ENCODE data around the gene MEMO1.

The MEMO1 gene

DNA sequence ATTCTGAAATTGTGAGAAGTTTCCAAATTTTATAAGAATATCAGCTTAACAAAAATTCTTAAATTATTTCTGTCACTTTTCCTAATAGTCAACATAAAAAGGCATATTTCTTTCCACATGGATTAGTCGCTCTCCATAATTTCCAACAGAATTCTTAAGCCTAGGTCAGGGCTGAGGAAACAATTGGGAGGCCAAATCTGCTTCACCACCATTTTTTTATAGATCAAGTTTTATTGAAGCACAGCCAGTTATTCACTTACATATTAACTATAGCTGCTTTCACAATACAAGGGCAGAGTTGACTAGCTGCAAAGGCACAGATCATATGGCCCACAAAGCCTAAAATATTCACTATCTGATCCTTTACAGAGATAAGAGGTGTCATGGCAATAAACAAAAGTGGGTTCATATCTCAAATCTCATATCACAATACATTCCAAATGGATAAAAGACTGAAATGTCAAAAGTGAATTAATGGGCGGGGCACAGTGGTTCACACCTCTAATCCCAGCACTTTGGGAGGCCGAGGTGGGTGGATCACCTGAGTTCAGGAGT lies 18.7 kb downstream of the MEMO1 start:
- H3K27ac ChIP-seq = no peak overlapping the region
- no peak for DNase-seq (ENCODE audit: low spot score)
- no peak overlapping the region for H3K4me3 ChIP-seq
- no peak for TF ChIP-seq CTCF (IDR thresholded peaks at IDR 0.05)

DNA sequence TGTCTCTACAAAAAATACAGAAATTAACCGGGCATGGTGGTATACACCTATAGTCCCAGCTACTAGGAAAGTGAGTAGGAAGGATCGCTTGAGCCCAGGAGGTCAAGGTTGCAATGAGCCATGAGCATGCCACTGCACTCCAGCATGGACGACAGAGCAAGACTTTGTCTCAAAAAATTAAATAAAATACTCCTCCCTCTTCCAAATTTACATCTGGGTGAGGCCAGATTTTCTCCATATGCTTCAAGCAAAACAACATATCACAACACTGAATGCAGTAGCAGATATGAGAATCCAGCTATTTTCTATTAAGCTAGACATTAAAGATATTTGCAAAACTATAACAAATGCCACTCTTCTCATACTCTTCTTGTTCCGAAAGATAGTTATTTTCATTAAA lies 20.9 kb downstream of the MEMO1 start:
- no peak for TF ChIP-seq CTCF (IDR thresholded peaks at IDR 0.05)

GRCh38 chr2:31987454-31988220 lies 23.2 kb downstream of the MEMO1 start:
- no peak for TF ChIP-seq CTCF (IDR thresholded peaks at IDR 0.05)
- Histone ChIP-seq H3K27ac (no peak overlapping the region), H3K4me3 (no peak overlapping the region)
- no peak for DNase-seq (ENCODE audit: low spot score)

More for the DNA sequence above, 20.9 kb downstream of the MEMO1 start:
- DNase-seq (ENCODE audit: low spot score) = no peak
- Histone ChIP-seq H3K27ac (no peak overlapping the region), H3K4me3 (no peak overlapping the region)

DNA sequence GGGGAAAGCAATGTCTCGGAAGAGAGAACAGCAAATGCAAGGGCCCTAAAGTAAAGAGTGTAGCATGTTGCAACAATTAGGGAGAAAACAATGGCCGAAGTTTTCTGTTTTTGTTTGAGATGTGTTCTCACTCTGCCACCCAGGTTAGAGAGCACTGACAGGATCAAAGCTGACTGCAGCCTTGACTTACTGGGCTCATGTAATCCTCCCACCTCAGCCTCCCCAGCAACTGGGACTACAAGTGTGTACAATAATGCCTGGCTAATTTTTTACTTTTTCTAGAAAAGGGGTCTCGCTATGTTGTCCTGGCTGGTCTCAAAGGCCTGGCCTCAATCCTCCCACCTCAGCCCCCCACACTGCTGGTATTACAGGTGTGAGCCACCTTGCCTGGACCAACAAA lies 23.9 kb downstream of the MEMO1 start:
- no peak for DNase-seq (ENCODE audit: low spot score)
- no peak for TF ChIP-seq CTCF (IDR thresholded peaks at IDR 0.05)
- no peak overlapping the region for H3K27ac ChIP-seq
- H3K4me3 ChIP-seq = no peak overlapping the region

DNA sequence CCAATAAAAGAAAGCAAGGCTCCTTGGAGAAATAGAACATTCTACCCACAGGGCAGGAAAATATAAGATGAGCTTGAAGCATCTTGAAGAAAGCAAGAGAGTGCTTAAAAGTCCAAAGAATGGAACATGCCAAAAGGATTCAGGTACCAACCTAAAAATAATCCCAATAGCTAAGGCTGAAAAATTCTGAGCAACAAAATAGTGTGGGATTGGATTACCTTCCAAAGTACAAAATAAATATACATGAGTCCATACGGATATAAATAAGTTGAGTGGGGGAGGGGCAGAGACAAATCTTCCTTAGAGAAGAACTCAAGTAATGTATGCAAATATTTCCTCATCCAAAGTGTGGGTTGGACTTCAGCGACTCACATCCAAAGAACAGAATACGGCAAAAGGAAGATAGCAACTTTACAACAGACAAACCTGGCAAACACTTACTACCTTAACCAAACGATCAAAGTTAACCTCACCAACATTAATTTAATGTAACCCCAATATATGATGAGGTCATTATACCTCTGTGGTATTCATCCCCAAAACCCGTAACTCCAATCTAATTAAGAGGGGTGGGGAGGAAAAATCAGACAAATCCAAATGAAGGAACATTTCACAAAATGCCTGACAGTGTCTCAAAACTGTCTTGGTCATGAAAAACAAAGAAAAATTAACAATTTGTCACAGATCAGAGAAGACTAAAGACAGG lies 26.9 kb downstream of the MEMO1 start:
- Histone ChIP-seq H3K4me3 (no peak overlapping the region), H3K27ac (no peak overlapping the region)

GRCh38 chr2:31980674-31981356 lies 30.0 kb downstream of the MEMO1 start:
- Histone ChIP-seq H3K27ac (no peak overlapping the region), H3K4me3 (no peak overlapping the region)
- DNase-seq (ENCODE audit: low spot score) = no peak
- no peak for TF ChIP-seq CTCF (IDR thresholded peaks at IDR 0.05)

More for the DNA sequence above, 26.9 kb downstream of the MEMO1 start:
- DNase-seq (ENCODE audit: low spot score) = no peak
- TF ChIP-seq CTCF (IDR thresholded peaks at IDR 0.05) = no peak
